Natural killer cell (primary cell): ENCODE data around the gene DUSP5. TPM values are rescaled to one million over a fixed set of nuclear protein-coding genes. Genes with fewer than 3 reads are reported as not detected.

Experiments
- ATAC-seq, 3 donors: fragments of 150-1000 bp in 2 of 3; fragments of 200-7000 bp in 1 of 3; cut with Tn5 transposase; 1 replicate in 1 of 3; 2 replicates in 2 of 3; pipeline ENCODE4 v1.10.0; 2021; ENCODE audit warnings: mild to moderate bottlenecking in 2 of 3, moderate library complexity in 2 of 3
- DNase-seq, 2 donors: peaks; one replicate each; pipeline versions ENCODE4 v3.0.0 to v3.0.0-alpha.2; 2013 to 2021; ENCODE audit warnings: mixed read lengths in 1 of 2
- H3K27ac ChIP-seq: one replicate; pipeline ENCODE4 v1.5.1; 2013; ENCODE audit warnings: mild to moderate bottlenecking, low read length
- H3K27me3 ChIP-seq: one replicate; pipeline ENCODE4 v1.6.1; 2013; ENCODE audit warnings: low read length; ENCODE audit not compliant: control insufficient read depth, insufficient read depth
- H3K36me3 ChIP-seq: one replicate; pipeline ENCODE4 v1.6.1; 2013; ENCODE audit warnings: low read length; ENCODE audit not compliant: control insufficient read depth, insufficient read depth
- H3K4me1 ChIP-seq: one replicate; pipeline ENCODE4 v1.6.1; 2013; ENCODE audit warnings: low read length; ENCODE audit not compliant: control insufficient read depth, insufficient read depth
- H3K4me3 ChIP-seq: one replicate; pipeline ENCODE4 v1.5.1; 2013; ENCODE audit warnings: low read length
- H3K9me3 ChIP-seq: one replicate; pipeline ENCODE4 v1.6.1; 2013; ENCODE audit warnings: low read length; ENCODE audit not compliant: control insufficient read depth, insufficient read depth
- H3K27ac Mint-ChIP-seq, 2 donors: one replicate each; pipeline ENCODE4 v1.8.0; 2022; ENCODE audit warnings: mild to moderate bottlenecking in 2 of 2, mixed read lengths in 2 of 2, moderate library complexity in 1 of 2
- H3K27me3 Mint-ChIP-seq, 2 donors: one replicate each; pipeline ENCODE4 v1.8.0; 2022; ENCODE audit warnings: low read depth in 2 of 2, mixed read lengths in 2 of 2
- H3K36me3 Mint-ChIP-seq: one replicate; pipeline ENCODE4 v1.8.0; 2022; ENCODE audit warnings: mixed read lengths
- H3K4me1 Mint-ChIP-seq, 2 donors: one replicate each; pipeline ENCODE4 v1.8.0; 2022; ENCODE audit warnings: mixed read lengths in 2 of 2
- H3K4me3 Mint-ChIP-seq: one replicate; pipeline ENCODE4 v1.8.0; 2022; ENCODE audit warnings: mild to moderate bottlenecking, moderate library complexity, mixed read lengths
- H3K9me3 Mint-ChIP-seq, 2 donors: one replicate each; pipeline ENCODE4 v1.8.0; 2022; ENCODE audit warnings: mixed read lengths in 2 of 2
- WGBS: methylation state at CpG from one replicate; pipeline ENCODE4 v1.1.7; 2013; ENCODE audit warnings: missing lambda C conversion rate; ENCODE audit not compliant: insufficient coverage; 5-methylcytosine and 5-hydroxymethylcytosine counted together
- intact Hi-C: fragments of 100-400 bp; cut with micrococcal nuclease; formaldehyde crosslinking; loops from one replicate; pipeline ENCODE4 v1.14.2; 2022
- total RNA-seq, 4 donors: library from RNA; stranded (reverse); fragments of 120-200 nt in 1 of 4; gene quantifications; one replicate each; pipeline versions ENCODE4 v1.2.3 to v1.2.4, GENCODE V29; 2013 to 2022
- TF ChIP-seq, protein P1 (sequence below): fragments of 200-600 bp; IDR thresholded peaks from one replicate; pipeline ENCODE4 v1.8.0; 2022; ENCODE audit warnings: antibody characterized with exemption

Gene DUSP5
- total RNA-seq, 3 donors from 2014 or later (not counting 1 experiment from before 2014, with no cell fraction given), result 56.3 to 98.9 (median 69.6) TPM

DNA sequence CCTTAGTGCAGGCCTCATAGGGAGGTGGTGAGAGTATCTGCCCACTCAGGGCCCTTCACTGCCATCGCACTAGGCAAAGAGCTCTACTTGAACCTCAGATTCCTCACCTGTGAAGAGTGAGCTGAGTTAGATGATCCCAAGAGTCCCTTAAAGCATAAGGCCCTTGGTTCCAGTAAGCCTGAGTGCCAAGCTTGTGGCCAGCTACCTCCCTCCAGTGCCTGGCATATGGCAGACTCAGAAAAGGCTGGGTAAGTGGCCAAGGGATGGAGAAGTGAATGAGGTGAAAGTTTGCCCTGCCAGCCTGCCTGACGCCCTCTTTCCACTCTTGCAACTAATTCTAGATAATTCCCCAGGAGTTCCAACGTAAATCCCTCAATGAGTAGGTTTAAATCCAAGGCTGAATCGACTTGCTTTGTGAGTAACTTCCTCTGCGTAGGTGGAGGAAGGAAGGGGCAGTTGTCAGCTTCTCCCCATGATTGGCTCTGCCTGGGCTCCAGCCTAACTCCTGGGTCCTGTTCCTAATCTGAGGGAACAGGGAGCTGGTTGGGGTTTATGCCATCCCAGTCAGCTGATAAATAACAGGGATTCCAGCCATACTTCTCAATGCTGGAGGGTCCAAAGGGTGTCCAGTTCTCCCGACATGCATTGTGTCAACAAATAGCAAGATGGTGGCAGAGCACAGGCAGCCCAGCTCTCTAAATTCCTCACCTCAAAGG is 14.2 kb downstream of the DUSP5 start:
- Histone ChIP-seq H3K27ac (no peak overlapping the region), H3K27me3 (no peaks in the 10 kb centered on the region), H3K36me3 (peaks cover 27% of the 10 kb centered on the region), H3K4me3 (no peak overlapping the region), H3K9me3 (no peaks in the 10 kb centered on the region), H3K4me1 (no peaks in the 10 kb centered on the region)
- intact Hi-C loops, result no loop called here
- no peak overlapping the region for H3K27ac Mint-ChIP-seq
- WGBS, result 89% methylated on average over 5 of the region's 6 CpGs
- ATAC-seq (no peak), DNase-seq (no peak)
- TF ChIP-seq, protein P1, sequence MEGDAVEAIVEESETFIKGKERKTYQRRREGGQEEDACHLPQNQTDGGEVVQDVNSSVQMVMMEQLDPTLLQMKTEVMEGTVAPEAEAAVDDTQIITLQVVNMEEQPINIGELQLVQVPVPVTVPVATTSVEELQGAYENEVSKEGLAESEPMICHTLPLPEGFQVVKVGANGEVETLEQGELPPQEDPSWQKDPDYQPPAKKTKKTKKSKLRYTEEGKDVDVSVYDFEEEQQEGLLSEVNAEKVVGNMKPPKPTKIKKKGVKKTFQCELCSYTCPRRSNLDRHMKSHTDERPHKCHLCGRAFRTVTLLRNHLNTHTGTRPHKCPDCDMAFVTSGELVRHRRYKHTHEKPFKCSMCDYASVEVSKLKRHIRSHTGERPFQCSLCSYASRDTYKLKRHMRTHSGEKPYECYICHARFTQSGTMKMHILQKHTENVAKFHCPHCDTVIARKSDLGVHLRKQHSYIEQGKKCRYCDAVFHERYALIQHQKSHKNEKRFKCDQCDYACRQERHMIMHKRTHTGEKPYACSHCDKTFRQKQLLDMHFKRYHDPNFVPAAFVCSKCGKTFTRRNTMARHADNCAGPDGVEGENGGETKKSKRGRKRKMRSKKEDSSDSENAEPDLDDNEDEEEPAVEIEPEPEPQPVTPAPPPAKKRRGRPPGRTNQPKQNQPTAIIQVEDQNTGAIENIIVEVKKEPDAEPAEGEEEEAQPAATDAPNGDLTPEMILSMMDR, result no peak
- H3K27me3 Mint-ChIP-seq, result no peaks in the 10 kb centered on the region
- H3K9me3 Mint-ChIP-seq, result no peaks in the 10 kb centered on the region
- H3K36me3 Mint-ChIP-seq, result peaks cover 15% of the 10 kb centered on the region
- H3K4me3 Mint-ChIP-seq, result no peak overlapping the region
- H3K4me1 Mint-ChIP-seq, result peaks cover 7 to 18% of the 10 kb centered on the region in 2 donors

DNA sequence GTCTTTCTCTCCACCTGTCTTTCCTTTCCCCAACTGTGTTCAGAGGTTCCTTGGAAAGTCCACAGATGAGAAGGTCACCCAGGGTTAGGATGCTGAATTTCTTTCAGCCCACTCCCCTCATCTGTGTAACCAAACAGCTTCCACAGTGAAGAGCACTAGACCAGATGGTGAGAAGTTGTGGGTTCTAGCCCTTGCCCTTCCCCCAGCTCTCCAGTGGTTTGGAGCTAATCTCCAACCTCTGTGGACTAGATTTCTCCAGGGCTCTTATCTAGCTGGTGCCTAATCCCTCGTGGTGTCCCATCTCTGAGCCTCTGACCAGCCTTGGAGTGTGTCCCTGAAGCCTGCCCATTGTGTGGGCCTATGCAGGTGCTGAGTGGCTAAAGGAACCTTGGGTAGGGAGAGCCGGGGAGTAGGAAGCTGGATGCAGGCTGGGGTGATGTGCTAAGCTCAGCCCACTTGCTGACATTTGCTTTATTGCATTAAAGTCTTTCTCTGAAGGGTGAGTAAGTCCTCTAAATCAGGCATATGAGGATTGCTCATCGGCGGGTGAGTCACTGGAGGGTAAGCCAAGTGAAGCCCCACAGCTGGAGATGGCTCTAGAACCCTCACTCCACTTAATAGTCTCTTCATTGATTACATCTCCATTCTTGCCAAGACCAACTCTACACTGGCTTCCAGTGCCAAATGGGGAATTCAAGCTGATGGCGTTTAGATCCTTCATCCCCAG is 14.9 kb downstream of the DUSP5 start:
- intact Hi-C loops, result no loop called here
- H3K9me3 Mint-ChIP-seq, result no peaks in the 10 kb centered on the region
- no peak overlapping the region for H3K4me3 ChIP-seq
- TF ChIP-seq, protein P1, result no peak
- H3K27ac Mint-ChIP-seq, result no peak overlapping the region
- no peaks in the 10 kb centered on the region for H3K27me3 Mint-ChIP-seq
- no peaks in the 10 kb centered on the region for H3K27me3 ChIP-seq
- peaks cover 13% of the 10 kb centered on the region for H3K36me3 Mint-ChIP-seq
- no peaks in the 10 kb centered on the region for H3K9me3 ChIP-seq
- no peak overlapping the region for H3K4me3 Mint-ChIP-seq
- H3K4me1 ChIP-seq, result no peaks in the 10 kb centered on the region
- H3K27ac ChIP-seq, result no peak overlapping the region
- DNase-seq (no peak), ATAC-seq (peak; percentile 8 to 55 (median 28))
- 89% methylated on average over 5 of the region's 5 CpGs for WGBS
- peaks cover 5 to 15% of the 10 kb centered on the region in 2 donors for H3K4me1 Mint-ChIP-seq
- H3K36me3 ChIP-seq, result peaks cover 23% of the 10 kb centered on the region

DNA sequence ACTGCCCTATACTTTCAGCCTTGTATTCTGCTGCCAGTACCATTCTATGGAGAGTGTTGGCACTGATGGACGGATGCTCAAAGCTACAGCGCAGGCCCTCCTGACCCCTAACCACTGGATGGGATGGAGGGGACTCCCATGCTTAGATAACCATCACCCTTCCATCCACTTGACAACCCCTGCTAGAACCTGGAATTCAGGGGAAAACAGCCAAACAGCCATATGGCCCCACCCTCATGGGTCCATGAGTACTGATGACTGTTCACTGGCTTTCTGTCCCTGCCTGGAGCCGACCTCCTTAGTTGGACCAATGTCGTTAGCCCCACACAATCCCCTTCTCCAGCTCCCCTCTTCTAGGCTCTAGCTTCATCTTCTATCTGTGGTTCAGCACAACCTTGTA is 16.2 kb downstream of the DUSP5 start:
- Mint-ChIP-seq H3K4me3 (no peak overlapping the region), H3K27ac (peak overlapping the region; percentile 9 to 24), H3K27me3 (no peaks in the 10 kb centered on the region), H3K36me3 (peaks cover 8% of the 10 kb centered on the region), H3K9me3 (no peaks in the 10 kb centered on the region), H3K4me1 (peaks cover 5 to 11% of the 10 kb centered on the region in 2 donors)
- no peaks in the 10 kb centered on the region for H3K27me3 ChIP-seq
- TF ChIP-seq, protein P1, result no peak
- ATAC-seq (no peak), DNase-seq (no peak)
- H3K36me3 ChIP-seq, result peaks cover 23% of the 10 kb centered on the region
- no peaks in the 10 kb centered on the region for H3K9me3 ChIP-seq
- no peaks in the 10 kb centered on the region for H3K4me1 ChIP-seq
- no peak overlapping the region for H3K27ac ChIP-seq
- no peak overlapping the region for H3K4me3 ChIP-seq
- intact Hi-C loops, result no loop called here
- WGBS, result 100% methylated on average over 4 of the region's 4 CpGs
